Measurements from ENCODE around the gene ZNF761.

Gene ZNF761

DNA sequence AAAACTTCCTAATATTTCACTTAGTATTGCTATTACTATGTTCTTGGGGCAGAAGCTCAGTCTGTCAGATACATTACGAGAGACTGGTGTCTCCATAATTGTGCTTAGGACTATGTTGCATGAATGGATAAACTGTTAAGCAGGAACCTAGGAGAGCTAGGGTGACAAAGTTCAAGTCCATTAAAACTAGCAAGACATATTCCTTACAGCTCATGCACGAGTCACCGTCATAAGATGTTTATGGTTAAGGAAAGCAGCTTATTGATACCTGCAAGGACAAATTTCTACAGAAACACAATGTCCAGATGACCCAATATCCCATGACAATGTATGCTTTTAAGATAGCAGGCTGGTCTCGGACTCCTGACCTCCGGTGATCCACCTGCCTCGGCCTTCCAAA, 30.1 kb downstream of the ZNF761 start:
- TF ChIP-seq TAF1 (IDR thresholded peaks at IDR 0.05; ENCODE audit: borderline replicate concordance, insufficient read depth, low read length) (no peak), POLR2AphosphoS5 (IDR thresholded peaks at IDR 0.05; ENCODE audit: low read depth, low read length) (no peak), SIN3A (IDR thresholded peaks at IDR 0.05; ENCODE audit: borderline replicate concordance, insufficient read depth, low read length) (no peak), FOXP2 (optimal IDR thresholded peaks at IDR 0.05; ENCODE audit: borderline replicate concordance, extremely low read depth, extremely low read length, insufficient read depth) (no peak)
- TF ChIP-seq, protein P1, sequence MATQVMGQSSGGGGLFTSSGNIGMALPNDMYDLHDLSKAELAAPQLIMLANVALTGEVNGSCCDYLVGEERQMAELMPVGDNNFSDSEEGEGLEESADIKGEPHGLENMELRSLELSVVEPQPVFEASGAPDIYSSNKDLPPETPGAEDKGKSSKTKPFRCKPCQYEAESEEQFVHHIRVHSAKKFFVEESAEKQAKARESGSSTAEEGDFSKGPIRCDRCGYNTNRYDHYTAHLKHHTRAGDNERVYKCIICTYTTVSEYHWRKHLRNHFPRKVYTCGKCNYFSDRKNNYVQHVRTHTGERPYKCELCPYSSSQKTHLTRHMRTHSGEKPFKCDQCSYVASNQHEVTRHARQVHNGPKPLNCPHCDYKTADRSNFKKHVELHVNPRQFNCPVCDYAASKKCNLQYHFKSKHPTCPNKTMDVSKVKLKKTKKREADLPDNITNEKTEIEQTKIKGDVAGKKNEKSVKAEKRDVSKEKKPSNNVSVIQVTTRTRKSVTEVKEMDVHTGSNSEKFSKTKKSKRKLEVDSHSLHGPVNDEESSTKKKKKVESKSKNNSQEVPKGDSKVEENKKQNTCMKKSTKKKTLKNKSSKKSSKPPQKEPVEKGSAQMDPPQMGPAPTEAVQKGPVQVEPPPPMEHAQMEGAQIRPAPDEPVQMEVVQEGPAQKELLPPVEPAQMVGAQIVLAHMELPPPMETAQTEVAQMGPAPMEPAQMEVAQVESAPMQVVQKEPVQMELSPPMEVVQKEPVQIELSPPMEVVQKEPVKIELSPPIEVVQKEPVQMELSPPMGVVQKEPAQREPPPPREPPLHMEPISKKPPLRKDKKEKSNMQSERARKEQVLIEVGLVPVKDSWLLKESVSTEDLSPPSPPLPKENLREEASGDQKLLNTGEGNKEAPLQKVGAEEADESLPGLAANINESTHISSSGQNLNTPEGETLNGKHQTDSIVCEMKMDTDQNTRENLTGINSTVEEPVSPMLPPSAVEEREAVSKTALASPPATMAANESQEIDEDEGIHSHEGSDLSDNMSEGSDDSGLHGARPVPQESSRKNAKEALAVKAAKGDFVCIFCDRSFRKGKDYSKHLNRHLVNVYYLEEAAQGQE (IDR thresholded peaks at IDR 0.05; ENCODE audit: insufficient read depth in 1 of 2, low read depth in 2 of 2, low read length in 2 of 2), result no peak

DNA sequence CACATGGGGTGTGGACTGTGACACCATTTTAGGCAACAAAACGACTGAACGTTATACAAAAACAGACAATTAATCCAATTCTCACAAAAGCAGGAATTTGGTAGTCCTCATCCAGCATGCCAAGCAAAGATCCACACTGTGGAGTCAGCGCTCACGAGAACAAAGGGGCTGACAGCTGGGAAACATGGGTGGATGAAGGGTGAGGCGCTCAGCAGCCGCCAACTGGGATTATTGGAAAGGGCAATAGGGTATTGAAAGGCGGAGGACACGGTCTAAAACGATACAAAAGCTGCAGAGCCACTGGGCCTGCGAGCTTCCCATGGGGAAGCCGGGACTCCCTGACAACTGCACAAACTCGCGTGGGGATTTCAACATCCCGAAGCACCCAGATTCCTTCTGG, 31.1 kb downstream of the ZNF761 start:
- TF ChIP-seq SIN3A (IDR thresholded peaks at IDR 0.05; ENCODE audit: borderline replicate concordance, insufficient read depth, low read length) (no peak), FOXP2 (optimal IDR thresholded peaks at IDR 0.05; ENCODE audit: borderline replicate concordance, extremely low read depth, extremely low read length, insufficient read depth) (no peak), POLR2AphosphoS5 (IDR thresholded peaks at IDR 0.05; ENCODE audit: low read depth, low read length) (no peak), TAF1 (IDR thresholded peaks at IDR 0.05; ENCODE audit: borderline replicate concordance, insufficient read depth, low read length) (no peak)
- TF ChIP-seq, protein P1 (IDR thresholded peaks at IDR 0.05; ENCODE audit: insufficient read depth in 1 of 2, low read depth in 2 of 2, low read length in 2 of 2), result no peak

DNA sequence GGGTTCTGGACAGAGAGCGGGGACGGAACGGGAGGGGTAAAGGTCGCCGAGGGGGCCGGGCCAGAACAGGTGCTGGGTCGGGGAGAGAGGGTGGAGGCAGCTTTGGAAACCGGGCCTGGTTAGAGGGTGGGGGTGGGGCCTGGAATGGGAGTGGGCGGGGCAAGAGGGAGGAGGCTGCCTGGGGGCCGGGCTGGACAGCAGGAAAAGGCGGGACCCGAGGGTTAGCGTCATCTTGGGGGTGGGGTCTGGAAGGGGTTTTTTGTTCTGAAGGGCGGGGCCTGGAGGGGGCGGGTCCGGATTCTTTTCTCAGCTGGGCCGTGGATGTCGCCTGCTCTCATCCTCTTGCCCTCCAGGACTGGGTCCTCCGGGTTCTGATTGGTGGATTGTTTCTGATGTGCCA, 31.5 kb downstream of the ZNF761 start:
- TF ChIP-seq SIN3A (IDR thresholded peaks at IDR 0.05; ENCODE audit: borderline replicate concordance, insufficient read depth, low read length) (no peak), TAF1 (IDR thresholded peaks at IDR 0.05; ENCODE audit: borderline replicate concordance, insufficient read depth, low read length) (no peak), FOXP2 (optimal IDR thresholded peaks at IDR 0.05; ENCODE audit: borderline replicate concordance, extremely low read depth, extremely low read length, insufficient read depth) (no peak), POLR2AphosphoS5 (IDR thresholded peaks at IDR 0.05; ENCODE audit: low read depth, low read length) (no peak)
- TF ChIP-seq, protein P1 (IDR thresholded peaks at IDR 0.05; ENCODE audit: insufficient read depth in 1 of 2, low read depth in 2 of 2, low read length in 2 of 2), result no peak

DNA sequence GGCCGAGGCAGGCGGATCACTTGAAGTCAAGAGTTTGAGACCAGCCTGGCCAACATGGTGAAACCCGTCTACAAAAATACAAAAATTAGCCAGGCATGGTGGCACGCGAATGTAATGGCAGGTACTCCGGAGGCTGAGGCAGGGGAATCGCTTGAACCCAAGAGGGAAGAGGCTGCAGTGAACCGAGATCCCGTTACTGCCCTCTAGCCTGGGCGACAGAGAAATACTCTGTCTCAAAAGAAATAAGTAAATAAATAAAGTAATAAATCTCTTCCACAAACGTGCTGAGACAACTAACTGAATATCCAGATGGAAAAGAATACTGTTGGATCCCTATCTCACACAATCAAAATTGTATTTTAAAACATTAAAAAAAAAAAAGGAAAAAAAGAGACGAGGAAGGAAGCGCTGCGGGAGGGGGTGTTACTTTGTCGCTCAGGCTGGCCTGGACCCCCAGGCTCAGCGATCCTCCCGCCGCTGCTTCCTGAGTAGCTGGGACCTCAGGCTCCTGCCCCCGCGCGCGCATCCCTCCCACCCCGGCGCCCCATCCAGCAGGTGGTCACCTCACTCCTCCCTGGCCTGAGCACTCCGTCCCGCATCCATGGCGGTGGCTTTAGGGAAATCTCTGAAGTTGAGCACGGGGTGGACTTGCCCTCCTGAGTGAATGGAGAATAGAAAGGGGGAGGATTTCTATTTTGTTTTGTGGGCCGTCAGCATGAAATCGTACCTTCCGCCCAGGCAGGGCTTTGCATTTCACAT, 35.1 kb downstream of the ZNF761 start:
- TF ChIP-seq, protein P1 (IDR thresholded peaks at IDR 0.05; ENCODE audit: insufficient read depth in 1 of 2, low read depth in 2 of 2, low read length in 2 of 2), result no peak
- TF ChIP-seq POLR2AphosphoS5 (IDR thresholded peaks at IDR 0.05; ENCODE audit: low read depth, low read length) (no peak), FOXP2 (optimal IDR thresholded peaks at IDR 0.05; ENCODE audit: borderline replicate concordance, extremely low read depth, extremely low read length, insufficient read depth) (no peak), TAF1 (IDR thresholded peaks at IDR 0.05; ENCODE audit: borderline replicate concordance, insufficient read depth, low read length) (no peak)
